Kidney epithelial cell (primary cell): ENCODE data around the gene OSBPL5. TPM values are rescaled to one million over a fixed set of nuclear protein-coding genes. Genes with fewer than 3 reads are reported as not detected.

Experiments used
- DNase-seq: peaks from one replicate; pipeline ENCODE4 v3.0.0-alpha.2; 2010; ENCODE audit warnings: low read depth
- H3K27me3 ChIP-seq: 2 replicates; pipeline ENCODE4 v1.6.0; 2011; ENCODE audit warnings: low read length; ENCODE audit not compliant: control insufficient read depth, insufficient read depth
- H3K36me3 ChIP-seq: 2 replicates; pipeline ENCODE4 v1.5.1; 2011; ENCODE audit warnings: low read length; ENCODE audit not compliant: control insufficient read depth, insufficient read depth
- H3K4me3 ChIP-seq: 2 replicates; pipeline ENCODE4 v1.5.1; 2011; ENCODE audit warnings: low read depth, mild to moderate bottlenecking, control low read depth, low read length
- total RNA-seq: library from RNA; depleted of rRNA; stranded (reverse); fragments of >200 nt; gene quantifications from 2 replicates; pipeline ENCODE4 v1.2.3, GENCODE V29; 2015
- TF ChIP-seq, protein P1 (sequence below): IDR thresholded peaks from 2 replicates; pipeline ENCODE4 v1.5.1; 2011; ENCODE audit warnings: mild to moderate bottlenecking, moderate library complexity, low read length, control low read depth, inconsistent platforms; ENCODE audit not compliant: insufficient read depth, poor library complexity, severe bottlenecking

The OSBPL5 gene
- total RNA-seq, 1 donor from 2014 or later: 10.2 TPM

DNA sequence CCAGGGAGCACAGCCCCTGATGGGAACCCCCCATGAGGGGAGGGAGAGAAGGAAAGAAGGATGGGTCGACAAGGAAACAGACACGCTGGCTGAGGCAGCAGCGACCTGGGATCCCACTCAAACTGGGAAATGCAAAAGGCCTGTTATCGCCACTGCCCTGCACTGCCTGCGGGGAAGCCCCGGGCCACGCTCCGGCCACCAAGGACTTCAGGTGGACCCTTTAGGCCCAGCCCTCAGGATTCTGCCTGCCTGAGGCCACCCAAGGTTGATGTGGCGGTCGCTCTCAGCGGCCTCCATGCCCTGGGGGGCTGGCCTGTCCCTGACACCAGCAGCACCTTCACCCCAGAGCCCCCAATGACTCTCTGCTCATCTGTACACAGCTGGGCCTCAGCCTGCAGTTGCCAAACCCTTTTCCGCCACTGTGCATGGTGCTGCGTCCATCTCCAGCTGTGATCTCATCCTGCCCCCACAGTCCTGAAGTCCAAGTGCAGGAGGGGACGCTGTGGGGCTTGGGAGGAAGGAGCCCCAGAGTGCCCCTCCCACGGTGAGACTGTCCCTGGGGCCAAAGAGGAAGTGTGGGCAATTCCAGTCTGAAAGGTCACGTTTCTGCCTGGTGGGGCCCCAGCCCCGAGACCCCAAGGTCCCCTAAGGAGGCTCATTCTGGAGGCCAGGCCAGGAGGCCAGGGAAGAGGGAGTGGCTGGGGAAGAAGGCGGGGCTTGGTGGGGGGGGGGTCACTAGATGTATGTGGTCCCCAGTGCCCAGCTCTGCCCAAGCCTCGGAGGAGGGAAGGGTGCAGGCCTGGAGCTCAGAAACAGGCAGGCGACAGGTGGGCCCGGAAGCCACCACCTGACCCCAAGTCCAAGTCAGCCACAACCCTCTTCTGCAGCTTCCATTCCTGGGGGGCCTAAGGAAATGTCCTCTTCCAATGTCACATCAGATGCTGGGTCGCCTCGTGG lies 31.6 kb downstream of the OSBPL5 start:
- TF ChIP-seq, protein P1, sequence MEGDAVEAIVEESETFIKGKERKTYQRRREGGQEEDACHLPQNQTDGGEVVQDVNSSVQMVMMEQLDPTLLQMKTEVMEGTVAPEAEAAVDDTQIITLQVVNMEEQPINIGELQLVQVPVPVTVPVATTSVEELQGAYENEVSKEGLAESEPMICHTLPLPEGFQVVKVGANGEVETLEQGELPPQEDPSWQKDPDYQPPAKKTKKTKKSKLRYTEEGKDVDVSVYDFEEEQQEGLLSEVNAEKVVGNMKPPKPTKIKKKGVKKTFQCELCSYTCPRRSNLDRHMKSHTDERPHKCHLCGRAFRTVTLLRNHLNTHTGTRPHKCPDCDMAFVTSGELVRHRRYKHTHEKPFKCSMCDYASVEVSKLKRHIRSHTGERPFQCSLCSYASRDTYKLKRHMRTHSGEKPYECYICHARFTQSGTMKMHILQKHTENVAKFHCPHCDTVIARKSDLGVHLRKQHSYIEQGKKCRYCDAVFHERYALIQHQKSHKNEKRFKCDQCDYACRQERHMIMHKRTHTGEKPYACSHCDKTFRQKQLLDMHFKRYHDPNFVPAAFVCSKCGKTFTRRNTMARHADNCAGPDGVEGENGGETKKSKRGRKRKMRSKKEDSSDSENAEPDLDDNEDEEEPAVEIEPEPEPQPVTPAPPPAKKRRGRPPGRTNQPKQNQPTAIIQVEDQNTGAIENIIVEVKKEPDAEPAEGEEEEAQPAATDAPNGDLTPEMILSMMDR: no peak

DNA sequence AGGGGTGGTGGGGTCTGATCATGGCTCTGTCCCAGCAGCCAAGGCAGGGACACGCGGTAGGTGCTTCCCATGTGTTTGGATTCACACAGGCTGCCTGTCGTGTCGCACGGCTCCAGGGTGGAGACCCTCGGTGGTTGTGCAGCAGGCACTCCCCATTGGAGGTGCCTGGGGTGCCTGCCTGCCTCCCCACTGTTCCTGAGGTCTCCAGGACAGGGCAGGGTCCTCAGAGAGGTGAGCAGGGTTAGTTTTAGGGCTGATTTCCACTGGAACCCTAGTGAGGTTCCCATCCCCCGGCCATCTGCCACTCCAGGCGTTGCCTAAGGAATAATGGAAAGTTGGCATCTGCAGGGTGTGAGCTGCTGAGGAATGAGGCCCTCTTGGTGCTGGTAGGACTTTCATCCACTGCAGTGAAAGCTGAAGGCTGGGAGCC lies 32.3 kb downstream of the OSBPL5 start:
- no peak for DNase-seq
- TF ChIP-seq, protein P1: no peak
- Histone ChIP-seq H3K4me3 (no peak overlapping the region), H3K36me3 (no peaks in the 10 kb centered on the region), H3K27me3 (peaks cover 2% of the 10 kb centered on the region)

More for the DNA sequence above, 31.6 kb downstream of the OSBPL5 start:
- Histone ChIP-seq H3K36me3 (no peaks in the 10 kb centered on the region), H3K27me3 (peaks cover 2% of the 10 kb centered on the region), H3K4me3 (no peak overlapping the region)
- no peak for DNase-seq

DNA sequence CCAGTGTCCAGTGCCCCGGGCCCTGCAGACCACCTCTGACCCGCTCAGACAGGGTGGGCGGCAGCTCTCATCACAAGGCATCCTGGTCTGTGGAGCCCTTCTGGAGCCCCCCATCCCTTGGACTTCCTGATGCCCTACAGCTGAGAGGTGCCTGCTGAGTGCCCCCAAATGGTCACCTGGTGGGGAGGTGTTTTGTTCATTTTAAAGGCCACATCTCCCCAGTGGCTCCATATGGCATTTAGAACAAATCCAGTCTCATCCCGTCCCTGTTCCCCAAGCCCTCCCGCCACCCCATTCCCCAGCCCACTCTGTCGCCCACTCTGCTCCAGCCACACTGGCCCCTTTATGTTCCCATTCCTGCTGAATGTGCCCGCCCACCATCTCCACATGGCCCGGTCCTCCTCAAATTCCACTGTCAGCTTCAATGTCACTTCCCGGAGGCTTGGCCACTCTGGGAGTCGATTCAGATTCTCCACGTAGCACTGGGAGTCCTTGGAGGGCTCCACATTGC lies 32.8 kb downstream of the OSBPL5 start:
- Histone ChIP-seq H3K27me3 (peaks cover 2% of the 10 kb centered on the region), H3K4me3 (no peak overlapping the region), H3K36me3 (no peaks in the 10 kb centered on the region)
- no peak for DNase-seq
- TF ChIP-seq, protein P1: no peak

DNA sequence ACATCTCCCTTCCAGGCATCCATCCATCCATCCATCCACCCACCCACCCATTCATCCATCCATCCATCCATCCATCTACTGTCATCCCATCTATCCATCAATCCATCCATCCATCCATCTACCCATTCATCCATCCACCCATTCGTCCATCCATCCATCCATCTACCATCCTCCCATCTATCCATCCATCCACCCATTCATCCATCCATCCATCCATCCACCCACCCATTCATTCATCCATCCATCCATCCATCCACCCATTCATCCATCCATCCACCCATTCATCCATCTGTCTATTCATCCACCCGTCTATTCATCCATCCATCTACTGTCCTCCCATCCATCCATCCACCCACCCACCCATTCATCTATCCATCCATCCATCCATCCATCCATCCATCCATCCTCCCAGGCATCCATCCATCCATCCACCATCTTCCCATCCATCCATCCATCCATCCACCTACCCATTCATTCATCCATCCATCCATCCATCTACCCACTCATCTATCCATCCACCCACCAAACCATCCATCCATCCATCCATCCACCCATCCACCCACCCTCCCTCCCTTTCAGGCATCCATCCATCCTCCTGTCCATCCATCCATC lies 33.7 kb downstream of the OSBPL5 start:
- TF ChIP-seq, protein P1: no peak
- peaks cover 2% of the 10 kb centered on the region for H3K27me3 ChIP-seq
- no peak overlapping the region for H3K4me3 ChIP-seq
- no peaks in the 10 kb centered on the region for H3K36me3 ChIP-seq
- DNase-seq: no peak

DNA sequence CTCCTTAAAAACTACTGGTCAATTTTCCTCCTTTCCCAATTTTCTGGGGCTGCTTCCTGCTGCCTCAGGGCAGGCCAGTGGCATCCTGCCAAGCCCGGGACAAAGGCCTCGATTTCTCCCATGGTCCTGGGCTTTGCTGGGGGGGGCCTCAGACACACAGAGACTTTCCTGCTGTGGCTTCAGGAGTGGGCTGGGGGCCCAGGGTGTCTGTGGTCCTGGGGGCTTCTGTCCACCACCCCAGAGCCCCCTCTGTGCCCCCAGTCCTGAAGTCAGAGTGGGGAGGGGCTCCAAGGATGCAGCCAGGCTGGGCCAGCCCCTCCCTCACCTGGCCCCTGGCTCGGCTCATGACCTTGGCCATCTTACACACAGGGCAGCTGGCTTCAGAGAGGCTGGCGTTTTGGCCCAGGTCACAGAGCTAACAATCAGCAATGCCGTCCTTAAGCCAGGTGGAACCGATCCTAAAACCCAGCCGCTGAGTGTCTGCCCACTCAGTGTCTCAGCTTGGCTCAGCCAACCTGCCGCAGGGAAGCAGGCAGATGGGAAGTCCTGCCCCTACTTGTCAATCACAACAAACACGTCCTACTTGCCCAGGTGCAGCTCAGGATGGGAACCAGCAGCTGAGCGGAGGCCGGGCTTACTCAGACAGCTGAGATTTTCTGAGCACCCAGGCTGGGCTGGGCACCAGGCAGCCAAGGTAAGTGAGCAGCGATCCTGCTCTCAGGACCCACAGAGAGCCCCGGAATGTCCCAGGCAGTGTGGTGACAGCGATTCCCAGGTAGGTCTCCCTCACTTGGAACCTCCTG lies 34.6 kb downstream of the OSBPL5 start:
- Histone ChIP-seq H3K27me3 (peaks cover 2% of the 10 kb centered on the region), H3K4me3 (no peak overlapping the region), H3K36me3 (no peaks in the 10 kb centered on the region)
- DNase-seq: no peak
- TF ChIP-seq, protein P1: no peak
